CD4-positive, alpha-beta T cell (primary cell): Measurements from ENCODE around the gene TCIRG1. TPM values are rescaled to one million over a fixed set of nuclear protein-coding genes. Genes with fewer than 3 reads are reported as not detected.

Experiments used
- ATAC-seq: fragments of 200-7000 bp; cut with Tn5 transposase; one replicate; pipeline ENCODE4 v1.10.0; 2022; ENCODE audit warnings: mild to moderate bottlenecking; ENCODE audit not compliant: poor library complexity
- CTCF ChIA-PET: fragments of 350-600 bp; sonication (Branson Sonifier 250); formaldehyde crosslinking; loops from one replicate; lab custom pipeline; 2021; ENCODE audit warnings: antibody characterized with exemption, inconsistent platforms; lab: Charles Lee
- POLR2A ChIA-PET: fragments of 350-600 bp; sonication (Branson Sonifier 250); formaldehyde crosslinking; loops from one replicate; lab custom pipeline; 2021; ENCODE audit warnings: antibody characterized with exemption, inconsistent platforms; lab: Charles Lee
- DNase-seq, 14 experiments: peaks; one replicate each; pipeline ENCODE4 v3.0.0-alpha.2; 2013 to 2020; ENCODE audit warnings: mixed read lengths in 2 of 14
- H3K27ac ChIP-seq, 2 donors: one replicate each; pipeline versions ENCODE4 v1.5.1 to v1.7.0; 2013; ENCODE audit warnings: low read length in 2 of 2, low read depth in 1 of 2, mild to moderate bottlenecking in 1 of 2
- H3K27me3 ChIP-seq, 2 experiments: 1 replicate in 1 of 2; 2 replicates in 1 of 2; pipeline versions ENCODE4 v1.6.1 to v1.7.0; 2013; ENCODE audit warnings: low read length in 2 of 2, control low read depth in 1 of 2, mild to moderate bottlenecking in 1 of 2, moderate library complexity in 1 of 2; ENCODE audit not compliant: insufficient read depth in 2 of 2, control insufficient read depth in 1 of 2
- H3K36me3 ChIP-seq: one replicate; pipeline ENCODE4 v1.6.1; 2013; ENCODE audit warnings: low read length, control low read depth; ENCODE audit not compliant: insufficient read depth
- H3K4me1 ChIP-seq: one replicate; pipeline ENCODE4 v1.6.1; 2013; ENCODE audit warnings: low read length, control low read depth; ENCODE audit not compliant: insufficient read depth
- H3K4me3 ChIP-seq: one replicate; pipeline ENCODE4 v1.5.1; 2013; ENCODE audit warnings: mild to moderate bottlenecking, low read length, moderate library complexity
- H3K9me3 ChIP-seq, 2 experiments: 1 replicate in 1 of 2; 2 replicates in 1 of 2; pipeline versions ENCODE4 v1.6.1 to v1.7.0; 2013; ENCODE audit warnings: low read length in 2 of 2, mild to moderate bottlenecking in 2 of 2, control low read depth in 1 of 2, moderate library complexity in 1 of 2; ENCODE audit not compliant: control insufficient read depth in 1 of 2, insufficient read depth in 1 of 2
- H3K27ac Mint-ChIP-seq: one replicate; pipeline ENCODE4 v1.8.0; 2020; ENCODE audit warnings: mixed read lengths
- H3K27me3 Mint-ChIP-seq: one replicate; pipeline ENCODE4 v1.8.0; 2021; ENCODE audit warnings: mixed read lengths
- H3K36me3 Mint-ChIP-seq: one replicate; pipeline ENCODE4 v1.8.0; 2021; ENCODE audit warnings: low read depth, mixed read lengths
- H3K4me1 Mint-ChIP-seq: one replicate; pipeline ENCODE4 v1.8.0; 2021; ENCODE audit warnings: low read depth, mixed read lengths
- H3K4me3 Mint-ChIP-seq: one replicate; pipeline ENCODE4 v1.8.0; 2020; ENCODE audit warnings: mild to moderate bottlenecking, mixed read lengths
- H3K9me3 Mint-ChIP-seq: one replicate; pipeline ENCODE4 v1.8.0; 2020; ENCODE audit warnings: mixed read lengths
- CTCF ChIP-seq: fragments of 200-600 bp; IDR thresholded peaks from one replicate; pipeline ENCODE4 v1.8.0; 2022; ENCODE audit warnings: antibody characterized with exemption, mild to moderate bottlenecking
- intact Hi-C, 2 experiments: fragments of 100-400 bp; cut with DNase I in 1 of 2; cut with micrococcal nuclease in 1 of 2; formaldehyde crosslinking; loops; one replicate each; pipeline versions ENCODE4 v1.15.1 to v1.9.0; 2023 to 2025; cut with DNase I, micrococcal nuclease
- total RNA-seq, 174 experiments: library from RNA in 2 of 174; stranded (reverse) in 2 of 174; gene quantifications; one replicate each; pipeline ENCODE4 v1.2.3 and lab custom pipeline; 2021 to 2026

The TCIRG1 gene
- total RNA-seq, 2 experiments from 2014 or later: 202 to 207 TPM

GRCh38 chr11:68002575-68002937, 36.3 kb upstream of the TCIRG1 start:
- H3K4me3 Mint-ChIP-seq: peak overlapping the region; percentile 84
- DNase-seq: no peak
- peaks cover 46% of the 10 kb centered on the region for H3K4me1 ChIP-seq

GRCh38 chr11:68002938-68003845, 35.6 kb upstream of the TCIRG1 start:
- peak; percentile 37 to 83 (median 61) for DNase-seq
- Histone ChIP-seq H3K27ac (no peak overlapping the region), H3K27me3 (no peaks in the 10 kb centered on the region), H3K4me3 (peak overlapping the region; percentile 53), H3K36me3 (no peaks in the 10 kb centered on the region), H3K4me1 (peaks cover 40% of the 10 kb centered on the region), H3K9me3 (no peaks in the 10 kb centered on the region)
- H3K4me3 Mint-ChIP-seq: peak overlapping the region; percentile 84
- H3K4me1 Mint-ChIP-seq: peaks cover 28% of the 10 kb centered on the region
- no peaks in the 10 kb centered on the region for H3K27me3 Mint-ChIP-seq
- intact Hi-C loops: loop anchor here in 1 of 2 experiments (10.0 kb wide), 1 partner anchor 202 kb away; no protein-coding TSS in a partner anchor
- no peaks in the 10 kb centered on the region for H3K36me3 Mint-ChIP-seq
- ATAC-seq: peak; percentile 89
- TF ChIP-seq CTCF: no peak
- peak overlapping the region; percentile 76 for H3K27ac Mint-ChIP-seq
- CTCF ChIA-PET: interaction anchor here (1.1 to 1.9 kb wide), 2 partner anchors 9 to 48 kb away, joined by 3 to 4 read pairs; no protein-coding TSS in a partner anchor
- POLR2A ChIA-PET: interaction anchor here (0.7 kb wide), 1 partner anchor 9 kb away, joined by 3 read pairs; no protein-coding TSS in a partner anchor
- no peaks in the 10 kb centered on the region for H3K9me3 Mint-ChIP-seq

More at GRCh38 chr11:68002575-68002937, 36.3 kb upstream of the TCIRG1 start:
- CTCF ChIA-PET: interaction anchor here (1.1 to 1.9 kb wide), 2 partner anchors 8 to 47 kb away, joined by 3 to 4 read pairs; no protein-coding TSS in a partner anchor
- POLR2A ChIA-PET: interaction anchor here (0.6 kb wide), 1 partner anchor 27 kb away, joined by 3 read pairs; no protein-coding TSS in a partner anchor
- H3K36me3 ChIP-seq: no peaks in the 10 kb centered on the region
- H3K27ac Mint-ChIP-seq: peak overlapping the region; percentile 76
- peak overlapping the region; percentile 53 for H3K4me3 ChIP-seq
- no peak overlapping the region for H3K27ac ChIP-seq
- H3K27me3 Mint-ChIP-seq: no peaks in the 10 kb centered on the region
- ATAC-seq: no peak
- no peaks in the 10 kb centered on the region for H3K9me3 Mint-ChIP-seq
- no peaks in the 10 kb centered on the region for H3K9me3 ChIP-seq
- intact Hi-C loops: loop anchor here in 1 of 2 experiments (10.0 kb wide), 1 partner anchor 202 kb away; no protein-coding TSS in a partner anchor
- no peaks in the 10 kb centered on the region for H3K36me3 Mint-ChIP-seq
- no peak for TF ChIP-seq CTCF
- peaks cover 31% of the 10 kb centered on the region for H3K4me1 Mint-ChIP-seq
- H3K27me3 ChIP-seq: no peaks in the 10 kb centered on the region

GRCh38 chr11:68003846-68004550, 34.8 kb upstream of the TCIRG1 start, which contains the start of gene UNC93B1:
Gene UNC93B1, minus strand, starts transcription at chr11:68004097. Its CDS starts 54 bp downstream, at chr11:68004043.
- H3K36me3 Mint-ChIP-seq: no peaks in the 10 kb centered on the region
- POLR2A ChIA-PET: no interaction called here
- H3K4me3 ChIP-seq: peak within 1 kb of the TSS; percentile 53
- peak; percentile 58 to 90 (median 74) for DNase-seq
- CTCF ChIA-PET: interaction anchor here (1.9 kb wide), 1 partner anchor 49 kb away, joined by 4 read pairs; no protein-coding TSS in a partner anchor
- peak; percentile 77 for ATAC-seq
- no peaks in the 10 kb centered on the region for H3K27me3 ChIP-seq
- no peaks in the 10 kb centered on the region for H3K9me3 Mint-ChIP-seq
- H3K4me1 ChIP-seq: peaks cover 32% of the 10 kb centered on the region
- peak within 1 kb of the TSS; percentile 90 for H3K4me3 Mint-ChIP-seq
- no peaks in the 10 kb centered on the region for H3K9me3 ChIP-seq
- no peaks in the 10 kb centered on the region for H3K27me3 Mint-ChIP-seq
- TF ChIP-seq CTCF: no peak
- H3K27ac Mint-ChIP-seq: peak within 1 kb of the TSS; percentile 76
- peaks cover 25% of the 10 kb centered on the region for H3K4me1 Mint-ChIP-seq
- H3K27ac ChIP-seq: peak within 1 kb of the TSS; percentile 10 to 15
- H3K36me3 ChIP-seq: no peaks in the 10 kb centered on the region
- intact Hi-C loops: loop anchor here in 1 of 2 experiments (10.0 kb wide), 1 partner anchor 201 kb away; no protein-coding TSS in a partner anchor
